HG02981 (cell line): ENCODE measurements around the gene PFN3.
"Not testable (repeated sequence)": the region's sequence is repeated elsewhere in the genome, so short reads cannot be mapped to it uniquely, and the experiment has no call there.

Experiments
- ATAC-seq: cut with Tn5 transposase; IDR thresholded peaks from one replicate; pipeline ENCODE4 v1.9.1; 2021; ENCODE audit warnings: mild to moderate bottlenecking, moderate library complexity; ENCODE audit not compliant: unreplicated experiment

PFN3 gene

GRCh38 chr5:177362610-177363507, 37.6 kb downstream of the PFN3 start:
- ATAC-seq = peak; percentile 38

GRCh38 chr5:177362292-177362609, 38.2 kb downstream of the PFN3 start:
- no peak for ATAC-seq

DNA sequence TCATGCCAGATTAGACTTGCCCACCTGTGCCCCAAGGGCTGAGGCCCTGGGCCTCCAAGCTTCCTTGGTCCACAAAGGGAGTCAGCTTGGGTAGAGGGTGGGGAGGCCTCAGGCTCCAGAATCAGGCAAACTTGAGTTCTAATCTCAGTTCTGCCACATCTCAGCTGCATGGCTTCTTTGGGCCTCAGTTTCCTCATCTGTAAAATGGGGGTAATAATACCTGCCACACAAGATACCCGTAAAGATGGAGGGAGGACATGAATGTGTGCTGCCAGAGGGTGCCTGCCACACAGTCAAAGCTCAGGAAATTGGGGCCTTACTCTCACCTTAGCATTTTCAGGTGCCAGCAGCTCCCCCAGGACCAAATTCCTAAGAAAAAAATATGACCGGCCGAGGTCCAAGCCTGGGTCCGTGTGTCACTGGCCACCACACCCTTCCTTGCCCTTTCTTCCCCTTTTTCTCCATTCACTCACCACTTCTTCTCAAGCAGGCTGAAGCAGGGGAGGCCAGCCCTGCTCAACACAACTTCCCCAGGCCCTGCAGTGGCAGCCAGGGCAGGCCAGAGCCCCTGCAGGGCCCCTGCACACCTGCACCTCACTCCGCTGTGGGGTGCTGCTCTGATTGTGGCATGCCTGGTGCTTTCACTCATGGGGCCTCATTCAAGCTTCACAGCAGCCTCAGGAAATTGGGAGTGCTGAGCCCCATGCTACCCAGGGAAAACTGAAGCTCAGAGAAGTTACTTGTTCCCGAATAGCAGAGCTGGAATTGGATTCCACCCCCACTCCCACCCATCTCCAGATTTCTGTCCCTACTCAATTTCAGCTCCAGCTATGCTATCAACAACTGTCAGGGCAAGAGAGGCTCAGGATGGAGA, 38.8 kb downstream of the PFN3 start:
- no peak for ATAC-seq

DNA sequence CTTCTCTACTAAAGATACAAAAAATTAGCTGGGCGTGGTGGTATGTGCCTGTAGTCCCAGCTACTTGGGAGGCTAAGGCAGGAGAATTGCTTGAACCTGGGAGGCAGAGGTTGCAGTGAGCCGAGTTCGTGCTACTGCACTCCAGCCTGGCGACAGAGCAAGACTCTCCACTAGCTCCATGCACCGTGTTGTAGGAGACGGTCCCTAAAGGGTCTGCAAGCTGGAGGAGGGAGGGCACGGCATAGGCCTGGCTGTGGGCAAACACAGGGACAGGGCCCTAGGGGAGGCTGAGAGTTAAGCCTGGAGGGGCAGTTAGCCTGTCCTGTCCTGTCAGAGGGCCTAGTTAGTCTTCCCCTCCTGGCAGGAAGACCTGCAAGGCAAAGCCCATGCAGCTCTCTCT, 39.7 kb downstream of the PFN3 start:
- ATAC-seq = not testable (repeated sequence)

- ATAC-seq = no peak
Observed at GRCh38 chr5:177359860-177360259, 40.6 kb downstream of the PFN3 start.

GRCh38 chr5:177359451-177359851, 41.0 kb downstream of the PFN3 start:
- ATAC-seq = no peak

GRCh38 chr5:177358370-177358819, 42.1 kb downstream of the PFN3 start:
- ATAC-seq = no peak

GRCh38 chr5:177357459-177358351, 42.8 kb downstream of the PFN3 start, which contains the start of gene RGS14:
TSS of gene RGS14 (plus strand) at chr5:177357924. CDS start at chr5:177358025, 101 bp downstream.
- peak; percentile 93 for ATAC-seq

DNA sequence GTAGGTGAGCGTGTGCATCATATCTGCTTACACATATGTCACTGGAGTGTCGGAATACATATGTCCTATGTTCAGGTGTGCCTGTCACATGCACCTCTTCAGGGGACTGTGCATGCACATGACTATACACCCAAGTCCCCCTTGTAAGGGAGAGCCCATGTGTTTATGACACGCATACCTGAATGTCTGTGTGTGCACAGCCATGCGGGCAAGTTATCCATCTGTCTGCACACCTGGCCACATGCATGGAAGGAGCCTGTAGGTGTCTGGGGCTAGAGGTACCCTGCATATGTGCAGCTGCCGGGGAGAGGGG, 43.4 kb downstream of the PFN3 start:
- ATAC-seq = no peak

- no peak for ATAC-seq
Observed at GRCh38 chr5:177356746-177357145, 43.7 kb downstream of the PFN3 start.

GRCh38 chr5:177355868-177356168, 44.6 kb downstream of the PFN3 start:
- no peak for ATAC-seq

DNA sequence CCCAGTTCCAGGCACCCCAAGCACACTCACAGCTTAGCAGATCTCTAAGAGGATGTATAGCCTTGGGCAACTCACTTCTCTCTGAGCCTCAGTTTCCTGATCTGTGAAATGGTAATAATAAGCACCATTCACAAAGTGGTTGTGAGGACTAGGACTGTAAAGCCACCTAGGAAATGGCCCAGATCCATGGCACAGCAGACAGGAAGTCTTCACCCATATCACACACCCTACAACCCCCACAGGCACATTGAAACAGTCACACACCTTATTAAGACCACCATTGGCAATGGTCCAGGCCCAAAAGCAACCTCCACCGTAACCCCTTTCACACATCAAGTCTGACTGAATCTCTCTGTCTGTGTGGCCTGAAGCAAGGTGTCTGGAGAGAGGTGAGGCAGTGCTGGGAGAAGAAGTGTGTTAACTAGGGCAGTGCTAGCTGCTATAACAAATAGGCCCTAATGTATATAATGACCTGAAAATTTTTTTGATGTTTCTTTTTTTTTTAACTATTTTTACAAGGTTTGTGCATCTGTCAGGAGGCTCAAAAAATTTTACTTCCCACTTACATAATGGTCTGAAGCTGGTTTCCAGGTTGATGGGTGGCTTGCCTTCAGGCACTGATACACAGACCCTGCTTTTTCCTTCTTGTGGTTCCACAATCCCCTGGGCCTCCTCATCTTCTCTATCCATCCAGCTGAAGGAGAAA, 45.1 kb downstream of the PFN3 start:
- no peak for ATAC-seq

GRCh38 chr5:177354711-177355110, 45.8 kb downstream of the PFN3 start:
- no peak for ATAC-seq

GRCh38 chr5:177354256-177354655, 46.2 kb downstream of the PFN3 start:
- no peak for ATAC-seq

- ATAC-seq = no peak
Observed at GRCh38 chr5:177353093-177353492, 47.4 kb downstream of the PFN3 start.

GRCh38 chr5:177351392-177352329, 48.8 kb downstream of the PFN3 start, which contains the start of gene LMAN2:
TSS of gene LMAN2 (minus strand) at chr5:177351668. CDS start at chr5:177351647, 21 bp downstream.
- ATAC-seq = peak; percentile 95

- ATAC-seq = no peak
Observed at GRCh38 chr5:177350776-177351391, 49.6 kb downstream of the PFN3 start.
